Measurements from ENCODE around the gene AGTRAP.

AGTRAP gene

DNA sequence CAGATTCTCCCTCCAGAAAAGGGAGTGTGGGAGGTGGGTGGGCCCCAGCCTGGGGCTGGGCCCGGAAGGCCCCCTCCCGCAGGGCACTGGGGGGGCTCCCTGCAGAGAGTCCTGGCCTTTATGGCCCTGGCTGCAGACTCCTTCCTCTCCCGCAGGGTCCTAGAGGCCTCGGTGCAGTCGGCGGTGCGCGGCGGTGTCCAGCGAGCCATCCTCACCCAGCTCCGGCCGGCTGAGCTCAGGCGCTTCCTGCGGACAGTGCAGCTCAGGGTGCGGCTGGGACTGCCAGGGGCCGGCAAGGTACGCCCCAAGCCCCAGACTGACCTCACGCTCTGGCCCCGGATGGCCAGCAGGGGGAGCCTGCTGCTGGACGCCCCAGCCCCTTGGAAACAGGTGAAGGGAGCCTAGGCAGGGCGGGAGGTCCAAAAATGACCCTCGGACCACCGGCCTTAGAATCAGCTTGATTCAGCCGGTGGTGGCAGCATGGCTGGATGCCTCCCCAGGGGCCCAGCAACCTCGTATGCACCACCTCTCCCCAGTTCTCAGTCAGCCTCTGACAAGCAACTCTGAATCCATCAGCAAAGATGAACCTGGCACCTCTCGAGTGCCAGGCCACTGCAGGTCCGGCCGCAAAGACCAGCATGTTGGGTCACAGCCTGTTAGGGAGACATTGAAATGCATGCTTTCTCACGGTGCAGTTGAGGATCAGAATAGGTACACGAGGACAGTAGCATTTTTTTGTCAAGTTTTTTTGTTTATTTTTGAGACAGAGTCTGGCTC is 49.2 kb downstream of the AGTRAP start:
- DNase-seq: no peak

DNA sequence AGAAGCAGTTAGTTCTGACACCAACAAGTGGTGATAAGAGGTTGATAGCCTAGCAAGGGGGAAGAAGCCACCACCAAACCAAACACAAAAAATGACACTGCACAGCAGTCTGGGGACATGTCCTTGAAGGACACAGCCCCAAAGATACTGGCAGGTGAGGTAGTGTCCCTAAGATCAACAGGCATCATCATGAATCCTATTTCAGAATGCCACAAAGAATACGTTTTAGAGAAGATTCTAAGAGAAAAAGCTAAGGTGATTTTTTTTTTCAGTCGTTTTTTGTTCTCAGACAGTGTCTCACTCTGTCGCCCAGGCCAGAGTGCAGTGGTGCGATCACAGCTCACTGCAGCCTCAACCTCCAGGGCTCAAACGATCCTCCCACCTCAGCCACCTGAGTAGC is 50.2 kb downstream of the AGTRAP start:
- no peak for DNase-seq

DNA sequence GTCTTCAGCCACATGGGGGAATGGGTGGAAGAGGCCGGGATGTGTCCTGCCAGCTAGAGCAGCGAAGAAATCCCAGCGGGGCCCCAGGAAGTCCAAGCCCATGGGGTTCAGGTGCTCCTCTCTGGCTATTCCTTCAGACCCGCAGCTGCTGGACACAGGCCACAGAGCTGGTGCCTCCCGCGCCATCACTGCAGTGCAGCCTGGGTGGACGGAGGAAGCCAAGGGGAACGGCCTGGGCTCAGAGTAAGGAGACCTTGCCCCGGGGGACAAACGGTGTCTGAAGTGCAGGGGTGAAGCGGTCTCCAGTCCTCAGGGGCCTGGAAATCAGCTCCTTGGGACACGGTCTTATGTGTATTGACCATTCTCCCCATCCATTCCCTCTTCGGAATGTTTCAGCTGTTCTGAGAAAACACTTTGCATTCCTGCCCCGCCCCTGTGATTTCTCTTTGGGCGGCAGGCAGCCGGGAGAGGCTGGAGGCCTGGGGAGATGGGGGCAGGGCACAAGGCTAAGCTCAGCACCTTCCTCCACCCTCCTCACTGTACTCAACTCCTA is 51.4 kb downstream of the AGTRAP start:
- DNase-seq: no peak

DNA sequence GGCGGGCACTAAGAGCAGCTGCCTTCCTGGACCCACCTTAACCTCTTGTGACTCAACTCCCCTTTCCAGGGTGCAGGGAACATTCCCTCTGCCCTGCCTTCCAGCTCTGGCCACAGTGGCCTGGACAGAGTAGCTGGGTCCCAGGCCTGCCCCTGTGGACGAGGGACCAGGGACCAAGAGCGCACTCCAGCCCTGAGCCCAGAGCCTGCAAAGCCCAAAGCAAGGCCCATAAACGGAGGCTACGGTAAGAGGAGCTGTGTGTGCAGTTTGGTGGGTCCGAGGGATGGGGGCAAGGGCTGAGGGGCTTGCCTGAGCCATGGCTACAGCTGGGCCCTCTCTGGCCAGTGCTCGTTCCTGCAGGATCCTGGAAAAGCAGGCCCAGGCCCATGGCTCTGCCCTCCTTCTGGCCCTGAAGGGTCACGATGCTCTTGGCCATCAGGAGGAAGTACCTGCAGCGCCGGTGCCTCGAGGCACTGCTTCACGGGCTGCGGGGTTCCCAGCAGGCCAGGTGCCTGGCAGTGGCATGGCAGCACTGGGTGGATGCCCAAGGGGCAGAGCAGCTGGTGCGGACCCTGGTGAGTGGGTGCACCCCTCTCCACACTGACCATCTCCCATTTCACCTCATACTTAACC is 52.0 kb downstream of the AGTRAP start:
- DNase-seq: no peak

DNA sequence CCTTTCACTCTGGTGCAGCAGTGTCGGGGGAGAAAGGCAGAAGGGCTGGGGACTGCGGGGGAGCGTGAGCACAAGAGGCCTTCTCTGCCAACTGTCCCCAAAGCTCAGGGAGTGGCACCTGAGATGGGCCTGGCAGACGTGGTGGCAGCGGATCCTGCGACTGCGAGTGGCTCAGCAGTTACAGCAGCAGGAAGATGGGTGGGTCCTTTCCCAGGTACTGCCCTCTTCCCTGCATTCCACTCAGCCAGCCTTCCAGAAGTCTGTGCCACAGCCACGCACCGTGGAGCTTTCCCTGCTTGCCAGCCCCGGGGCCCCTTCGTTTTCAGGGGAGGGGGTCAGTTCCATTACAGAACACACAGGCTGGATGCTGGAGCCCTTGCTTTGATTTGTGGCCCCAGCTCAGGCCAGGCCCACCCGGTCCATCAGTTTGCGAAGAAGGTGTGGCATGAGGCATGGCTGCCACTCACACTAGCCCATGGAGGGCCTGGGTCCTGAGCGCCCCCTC is 52.7 kb downstream of the AGTRAP start:
- no peak for DNase-seq

DNA sequence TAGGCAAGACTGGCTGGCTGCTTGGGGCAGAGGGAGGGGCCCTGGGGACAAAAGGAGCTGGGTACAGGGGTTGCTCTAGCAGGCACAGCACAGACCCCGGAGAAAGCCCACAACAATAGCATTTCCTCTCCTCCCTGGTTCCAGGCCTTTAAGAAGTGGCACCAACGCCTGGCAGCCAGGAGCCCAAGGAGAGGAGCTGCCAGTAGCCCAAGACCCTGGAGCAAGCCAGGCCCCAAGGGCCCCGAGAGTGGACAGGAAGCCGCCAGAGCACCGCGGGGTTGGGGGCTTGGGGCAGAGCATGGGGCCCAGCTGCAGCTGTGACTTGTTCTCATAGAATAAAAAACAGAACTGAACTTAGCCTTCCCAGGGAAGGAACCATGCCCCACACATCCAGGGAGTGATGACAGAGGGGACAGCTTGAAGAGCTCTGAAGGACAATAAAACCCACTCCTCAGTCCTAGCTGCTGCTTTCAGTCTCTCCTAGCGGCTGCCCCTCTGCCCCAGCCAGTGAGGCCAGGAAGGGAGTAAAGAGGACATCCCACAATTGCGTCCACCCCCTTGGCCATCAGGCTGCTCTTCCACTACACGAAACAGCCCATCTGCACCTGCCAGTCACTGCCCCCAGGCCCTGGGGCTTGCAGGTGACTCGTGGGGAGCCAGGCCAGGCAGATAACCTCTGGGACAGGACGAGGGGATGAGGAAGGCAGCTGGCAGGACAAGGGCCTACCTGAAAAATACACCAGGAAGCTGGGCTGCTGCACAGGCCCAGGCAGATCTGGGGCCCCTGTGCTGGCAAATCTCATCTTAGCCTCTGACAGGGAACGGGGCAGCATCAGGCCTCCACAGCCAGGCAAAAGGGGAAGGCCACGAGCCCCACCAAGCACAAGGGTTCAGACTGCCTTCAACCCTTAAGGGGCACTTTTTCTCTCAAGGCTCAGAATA is 53.5 kb downstream of the AGTRAP start:
- DNase-seq: no peak

DNA sequence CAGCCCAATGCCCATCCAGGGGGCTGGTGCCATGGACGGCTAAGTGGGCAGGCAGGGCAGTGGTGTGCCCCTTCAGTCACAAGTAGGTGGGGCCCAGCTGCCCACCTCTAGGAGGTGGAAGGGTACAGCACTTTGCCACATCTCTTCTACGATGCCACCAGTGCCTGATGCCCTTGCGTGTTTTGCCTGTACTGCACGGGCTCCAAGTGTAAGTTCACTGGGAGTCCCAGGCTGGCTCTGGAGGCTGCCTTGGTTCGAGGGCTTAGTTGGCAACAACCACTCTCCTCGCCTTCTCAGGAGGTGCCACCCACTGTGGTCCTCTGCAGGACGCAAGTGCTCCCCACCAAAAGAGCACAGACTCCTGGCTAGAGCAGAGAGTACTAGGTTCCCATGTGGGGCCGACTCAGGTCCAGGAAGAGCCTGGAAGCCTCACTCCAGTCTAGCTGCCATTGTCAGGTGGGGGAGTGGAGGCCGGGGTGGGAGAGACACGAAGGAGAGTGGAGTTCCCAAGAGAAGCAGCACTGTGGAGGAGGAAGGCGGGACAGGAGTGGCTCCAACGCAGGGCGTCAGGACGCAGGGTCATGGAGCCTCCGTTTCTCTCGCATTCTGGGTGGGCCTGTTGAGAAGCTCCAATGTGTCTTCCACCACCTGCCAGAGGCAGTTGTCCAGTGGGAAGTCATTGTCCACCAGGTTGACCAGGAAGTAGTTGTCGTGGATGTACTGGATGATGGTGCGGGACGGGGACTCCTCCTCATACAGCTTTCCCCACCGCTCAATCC is 54.4 kb downstream of the AGTRAP start:
- no peak for DNase-seq

DNA sequence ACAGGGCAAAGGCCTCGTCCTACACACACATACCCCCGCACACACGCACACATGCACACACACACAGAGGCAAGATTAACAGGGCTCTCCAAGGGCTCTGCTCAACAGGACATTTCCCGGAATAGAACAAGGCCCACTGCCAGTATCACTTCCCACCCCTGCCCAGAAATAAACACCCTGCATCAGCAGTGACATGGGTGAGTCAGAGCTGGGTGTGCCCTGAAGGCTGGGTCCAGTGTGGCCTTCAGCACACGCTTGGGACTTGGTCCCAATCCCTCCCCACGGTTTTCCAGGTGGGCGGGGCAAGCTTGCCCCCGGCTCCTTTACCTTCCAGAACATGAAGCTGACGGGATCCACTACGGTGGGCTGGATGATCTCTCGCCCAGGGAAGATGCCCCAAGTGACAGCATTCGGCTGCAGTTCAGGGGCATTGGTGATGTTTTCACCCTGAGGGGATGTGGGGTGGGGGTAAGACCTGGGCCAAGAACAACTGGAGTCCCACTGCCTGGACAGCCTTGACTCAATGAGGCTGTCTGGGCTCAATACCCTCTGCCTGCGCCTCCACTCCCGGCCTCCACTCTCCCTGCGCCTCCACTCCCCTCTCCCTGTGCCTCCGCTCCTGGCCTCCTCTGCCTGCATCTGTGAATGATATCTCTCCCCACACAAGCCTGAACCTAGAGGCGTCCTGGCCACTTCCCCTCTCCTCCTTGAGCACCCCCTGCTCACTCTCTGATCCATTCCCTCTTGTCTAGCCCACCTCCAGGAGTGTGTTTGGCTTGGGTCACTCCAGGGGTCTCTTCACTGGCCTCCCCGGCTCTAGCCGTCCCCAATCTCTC is 55.2 kb downstream of the AGTRAP start:
- no peak for DNase-seq

DNA sequence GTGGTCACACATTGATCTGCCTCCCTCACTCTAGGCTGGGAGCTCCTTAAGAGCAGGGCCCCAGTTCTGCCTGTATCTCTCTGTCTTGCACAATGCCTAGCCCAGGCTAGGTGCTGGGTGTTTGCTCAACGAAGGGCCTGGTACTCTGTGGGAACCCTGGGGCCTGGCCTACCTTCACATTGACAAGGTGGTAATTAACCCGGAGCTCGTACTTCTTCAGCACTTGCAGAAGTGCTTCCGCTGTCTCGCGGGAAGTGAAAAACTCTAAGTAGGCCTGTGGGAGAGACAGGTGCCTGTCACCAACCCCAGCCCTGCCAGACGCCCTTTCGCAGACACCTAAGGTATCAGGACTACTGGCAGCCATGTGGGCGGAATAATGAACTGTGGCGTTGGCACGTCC is 56.2 kb downstream of the AGTRAP start:
- no peak for DNase-seq

DNA sequence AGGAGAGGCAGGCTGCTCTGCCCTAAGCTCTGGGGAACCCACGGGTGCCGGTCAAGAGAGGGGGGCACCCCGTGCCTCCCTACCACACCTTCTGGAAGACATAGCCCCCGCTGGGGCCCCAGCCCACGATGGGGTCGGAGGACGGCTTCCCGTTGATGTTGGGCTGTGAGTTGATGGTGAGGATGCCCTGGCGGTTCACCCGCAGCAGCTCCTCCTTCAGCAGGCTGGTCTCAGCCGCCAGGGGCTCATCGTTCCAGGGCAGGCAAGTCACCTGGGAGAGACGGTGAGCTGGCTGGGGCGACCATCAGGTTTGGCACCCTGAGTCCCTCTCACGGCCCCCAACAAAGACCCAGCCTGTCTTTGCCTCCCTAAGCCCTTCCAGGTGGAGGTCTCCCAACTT is 57.9 kb downstream of the AGTRAP start:
- no peak for DNase-seq

DNA sequence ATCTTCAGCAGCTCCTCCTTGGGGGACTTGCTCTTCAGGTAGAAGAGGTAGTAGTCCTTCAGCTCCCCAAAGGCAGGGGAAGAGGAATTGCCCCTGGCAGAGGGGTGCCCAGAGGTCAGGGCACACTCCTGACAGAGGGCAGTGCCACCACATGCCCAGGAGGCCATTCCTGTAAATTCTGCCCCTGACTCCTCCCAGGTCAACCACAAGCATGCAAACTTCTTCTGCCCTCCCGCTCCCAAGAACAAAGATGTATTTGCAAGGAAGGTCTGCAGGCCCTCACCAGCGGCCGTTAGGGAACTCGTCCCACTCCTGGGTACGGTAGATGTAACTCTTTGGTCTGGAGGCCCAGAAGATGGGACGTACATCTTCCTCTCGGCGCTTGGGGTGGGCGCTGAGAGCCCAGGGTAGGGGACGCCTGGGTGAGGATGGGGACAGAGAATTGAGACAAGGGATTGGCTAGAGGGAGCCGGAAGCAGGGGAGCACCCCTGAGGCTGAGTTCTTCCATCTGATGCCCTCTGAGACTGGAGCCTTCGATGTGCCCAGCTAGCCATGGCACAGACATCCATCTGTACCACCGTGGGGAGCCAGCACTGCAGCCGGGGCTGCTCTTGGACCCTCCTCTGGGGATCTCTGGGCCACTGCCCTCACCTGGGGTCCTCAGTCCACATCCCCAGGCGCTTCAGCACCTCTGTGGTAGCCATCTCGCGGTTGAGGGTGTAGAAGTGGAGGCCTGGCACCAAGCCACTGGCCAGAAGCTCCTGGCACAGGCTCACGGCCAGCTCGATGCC is 58.7 kb downstream of the AGTRAP start:
- DNase-seq: no peak

DNA sequence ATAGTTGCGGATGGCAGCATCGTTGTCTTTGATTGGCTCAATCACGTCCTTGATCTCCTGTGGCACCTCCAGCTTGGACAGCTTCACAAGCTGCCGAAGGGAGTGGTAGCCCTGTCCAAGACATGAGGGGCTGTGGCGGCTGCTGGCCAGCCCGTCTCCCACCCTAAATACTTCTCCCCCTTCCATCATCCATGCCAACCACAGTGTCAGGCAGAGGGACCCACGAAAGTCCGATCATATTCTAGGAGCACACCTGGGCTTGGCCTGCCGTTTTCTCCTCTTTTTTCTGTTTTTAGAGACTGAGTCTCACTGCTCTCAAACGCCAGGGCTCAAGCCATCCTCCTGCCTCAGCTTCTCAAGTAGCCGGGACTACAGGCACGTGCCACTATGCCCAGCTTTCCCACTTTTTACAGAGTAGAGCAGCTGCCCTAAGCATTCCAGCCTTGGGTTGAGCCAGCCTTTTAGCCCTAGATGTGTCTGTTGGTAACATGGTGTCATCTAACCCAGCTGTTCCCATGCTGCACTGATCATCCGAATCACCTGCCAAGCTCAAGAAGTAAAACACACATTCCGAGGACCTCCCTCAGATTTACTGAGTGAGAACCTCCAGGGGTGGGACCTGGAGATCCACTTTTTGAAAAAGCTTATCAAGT is 59.4 kb downstream of the AGTRAP start:
- DNase-seq: no peak

DNA sequence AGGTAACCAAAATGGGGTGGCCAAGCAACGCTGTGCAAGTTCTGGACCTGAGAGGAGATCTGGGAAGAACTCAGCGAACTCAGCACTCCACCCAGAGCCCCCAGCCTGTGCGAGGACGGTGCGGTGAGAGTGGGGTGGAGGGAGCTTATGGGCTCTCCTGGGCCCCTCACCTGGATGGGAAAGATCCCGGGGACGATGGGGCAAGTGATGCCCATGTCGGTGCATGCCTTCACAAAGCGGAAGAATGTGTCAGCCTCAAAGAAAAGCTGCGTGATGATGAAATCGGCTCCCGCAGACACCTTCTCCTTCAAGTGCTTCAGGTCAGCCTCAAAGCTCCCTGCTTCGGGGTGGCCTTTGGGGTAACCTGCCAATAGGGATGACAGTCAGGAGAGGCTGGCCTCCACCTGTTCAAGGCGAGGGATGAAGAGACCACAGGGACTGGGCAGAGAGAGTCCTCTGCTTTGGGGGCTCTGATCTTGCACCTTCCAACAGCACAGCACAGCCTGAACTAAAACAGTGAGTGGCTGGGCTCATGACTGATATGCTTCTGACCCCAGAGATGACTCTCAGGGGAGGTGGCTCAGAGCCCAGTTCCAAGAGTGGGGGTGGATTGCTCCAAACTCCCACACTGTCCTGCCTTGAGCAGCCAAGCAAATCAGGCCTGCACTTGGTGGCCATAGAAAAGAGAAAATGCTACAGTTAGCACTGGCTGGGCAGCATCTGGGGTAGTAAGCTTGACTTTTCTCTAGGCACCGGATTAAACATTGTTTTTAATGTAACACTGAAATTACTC is 60.3 kb downstream of the AGTRAP start:
- no peak for DNase-seq

DNA sequence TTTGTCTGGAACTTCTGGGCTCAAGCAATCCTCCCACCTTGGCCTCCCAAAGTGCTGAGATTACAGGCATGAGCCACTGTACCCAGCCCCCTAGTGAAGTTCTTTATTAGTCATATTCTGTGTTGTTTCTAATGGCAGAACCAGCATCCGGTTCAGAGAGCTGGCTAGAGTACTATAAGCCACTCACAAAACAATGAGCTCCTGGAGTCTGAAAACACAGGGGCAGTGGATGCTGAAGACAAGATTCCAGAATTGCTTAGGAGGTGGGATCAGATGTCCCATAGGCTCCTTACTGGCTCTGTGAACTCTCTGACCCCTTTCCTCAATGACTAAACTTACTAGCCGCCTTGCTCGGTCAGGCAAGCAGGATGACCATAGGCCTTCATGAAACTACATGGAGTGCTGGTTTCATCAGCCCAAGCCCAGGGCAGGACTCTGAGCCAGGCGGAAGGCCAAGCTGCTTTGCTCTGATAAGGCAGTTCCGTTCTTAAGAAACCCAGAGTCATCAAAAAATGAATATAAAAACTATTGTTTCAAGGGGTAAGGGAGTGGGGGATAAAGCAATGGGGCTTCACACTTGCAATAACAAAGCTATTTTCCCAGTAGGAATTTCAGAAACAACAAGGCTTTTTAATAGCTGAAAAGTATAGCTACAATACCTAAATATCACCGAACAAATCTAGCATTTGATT is 61.7 kb downstream of the AGTRAP start:
- no peak for DNase-seq

DNA sequence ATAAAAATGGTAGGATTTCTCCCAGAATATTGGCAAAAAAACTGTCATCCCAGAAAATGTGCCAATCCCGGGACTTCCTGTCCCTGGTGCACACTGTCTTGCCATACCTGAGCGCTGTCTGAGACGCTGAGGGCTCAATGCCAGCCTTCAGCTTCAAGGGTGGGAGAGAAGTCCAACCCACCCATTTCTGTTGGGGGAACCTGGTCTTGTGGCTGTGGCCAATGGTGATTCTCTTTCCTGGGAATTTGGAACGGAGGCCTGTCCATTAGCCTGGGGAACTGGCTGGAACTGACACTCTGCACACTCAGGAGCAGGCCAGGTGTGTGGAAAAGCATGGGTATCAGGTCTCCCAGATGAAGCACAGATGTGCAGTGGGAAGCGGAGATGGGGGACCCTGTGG is 63.2 kb downstream of the AGTRAP start:
- no peak for DNase-seq

DNA sequence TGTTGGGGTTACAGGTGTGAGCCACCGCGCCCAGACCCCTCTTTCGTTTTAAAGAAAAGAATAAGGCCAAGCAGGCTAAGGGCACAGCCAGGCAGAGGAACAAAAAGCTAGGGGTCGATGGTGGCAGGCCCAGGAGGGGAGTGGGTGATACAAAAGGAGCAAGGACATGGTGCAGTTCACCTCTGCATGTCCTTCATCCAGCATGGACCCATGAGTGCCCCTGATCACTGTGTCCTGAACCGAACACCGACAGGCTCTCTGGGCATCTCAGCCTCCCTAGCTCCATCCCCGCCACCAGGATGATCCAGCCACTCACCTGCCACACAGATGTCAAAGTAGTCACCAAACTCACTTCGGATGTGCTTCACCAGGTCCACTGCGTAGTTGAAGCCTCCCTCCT is 64.0 kb downstream of the AGTRAP start:
- no peak for DNase-seq

DNA sequence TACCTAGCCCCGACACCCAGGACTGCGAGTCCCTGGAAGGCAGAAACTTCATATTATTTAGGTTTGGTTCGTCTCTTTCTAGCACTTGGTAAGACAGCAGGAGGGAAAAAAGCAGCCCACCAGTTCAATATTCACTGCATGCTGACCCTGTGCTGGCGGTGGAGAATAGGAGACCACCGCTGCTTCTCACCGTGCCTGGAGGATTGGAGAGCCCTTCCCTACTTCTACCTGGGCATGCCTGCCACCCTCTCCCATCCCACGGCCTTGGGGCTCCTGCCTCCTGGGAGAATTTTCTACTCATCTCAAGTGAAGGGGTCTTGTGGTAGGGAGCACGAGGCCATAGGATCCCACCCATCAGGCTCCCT is 64.4 kb downstream of the AGTRAP start:
- DNase-seq: no peak

Data from NCI-H2081 treated with DMSO at 0.1 percent for 48 hours (cell line).